Suppressor macrophage (primary cell): Measurements from ENCODE around the gene TOR1AIP1.
"Not testable (repeated sequence)": the region's sequence is repeated elsewhere in the genome, so short reads cannot be mapped to it uniquely, and the experiment has no call there.

Experiments
- DNase-seq, 4 experiments: peaks; one replicate each; pipeline ENCODE4 v3.0.0-alpha.2; 2020 to 2022
- total RNA-seq, 17 experiments: gene quantifications; one replicate each; lab custom pipeline; 2026; ENCODE audit warnings: mixed read lengths in 6 of 17, inconsistent platforms in 3 of 17; lab: John Stamatoyannopoulos, UW

TOR1AIP1 gene, protein sequence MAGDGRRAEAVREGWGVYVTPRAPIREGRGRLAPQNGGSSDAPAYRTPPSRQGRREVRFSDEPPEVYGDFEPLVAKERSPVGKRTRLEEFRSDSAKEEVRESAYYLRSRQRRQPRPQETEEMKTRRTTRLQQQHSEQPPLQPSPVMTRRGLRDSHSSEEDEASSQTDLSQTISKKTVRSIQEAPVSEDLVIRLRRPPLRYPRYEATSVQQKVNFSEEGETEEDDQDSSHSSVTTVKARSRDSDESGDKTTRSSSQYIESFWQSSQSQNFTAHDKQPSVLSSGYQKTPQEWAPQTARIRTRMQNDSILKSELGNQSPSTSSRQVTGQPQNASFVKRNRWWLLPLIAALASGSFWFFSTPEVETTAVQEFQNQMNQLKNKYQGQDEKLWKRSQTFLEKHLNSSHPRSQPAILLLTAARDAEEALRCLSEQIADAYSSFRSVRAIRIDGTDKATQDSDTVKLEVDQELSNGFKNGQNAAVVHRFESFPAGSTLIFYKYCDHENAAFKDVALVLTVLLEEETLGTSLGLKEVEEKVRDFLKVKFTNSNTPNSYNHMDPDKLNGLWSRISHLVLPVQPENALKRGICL
- 74.4 to 123 (median 94.9) reads per million in 17 experiments for total RNA-seq

DNA sequence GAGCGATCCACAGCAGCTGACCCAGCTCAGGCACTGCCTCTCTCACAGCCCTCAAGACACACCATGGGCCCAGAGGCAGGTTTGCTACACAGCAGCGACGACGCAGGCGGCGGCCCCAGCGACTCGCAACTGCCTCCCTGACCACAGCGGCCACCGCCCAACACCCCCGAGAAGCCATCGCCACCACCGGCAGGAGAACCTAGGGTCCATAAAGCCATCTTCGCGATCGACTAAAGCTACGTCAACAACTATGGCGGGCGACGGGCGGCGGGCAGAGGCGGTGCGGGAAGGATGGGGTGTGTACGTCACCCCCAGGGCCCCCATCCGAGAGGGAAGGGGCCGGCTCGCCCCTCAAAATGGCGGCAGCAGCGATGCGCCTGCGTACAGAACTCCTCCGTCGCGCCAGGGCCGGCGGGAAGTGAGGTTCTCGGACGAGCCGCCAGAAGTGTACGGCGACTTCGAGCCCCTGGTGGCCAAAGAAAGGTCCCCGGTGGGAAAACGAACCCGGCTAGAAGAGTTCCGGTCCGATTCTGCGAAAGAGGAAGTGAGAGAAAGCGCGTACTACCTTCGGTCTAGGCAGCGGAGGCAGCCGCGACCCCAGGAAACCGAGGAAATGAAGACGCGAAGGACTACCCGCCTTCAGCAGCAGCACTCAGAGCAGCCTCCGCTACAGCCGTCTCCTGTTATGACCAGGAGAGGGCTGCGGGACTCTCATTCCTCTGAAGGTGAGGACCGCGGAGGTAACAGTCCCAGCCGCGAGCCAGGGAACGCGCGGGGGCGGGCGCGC is at the start of gene TOR1AIP1:
Gene TOR1AIP1, plus strand, starts transcription at position 33 of the 787 bp plus-strand sequence. Its CDS starts 218 bp downstream, at position 251.
- peak; percentile 99 for DNase-seq

DNA sequence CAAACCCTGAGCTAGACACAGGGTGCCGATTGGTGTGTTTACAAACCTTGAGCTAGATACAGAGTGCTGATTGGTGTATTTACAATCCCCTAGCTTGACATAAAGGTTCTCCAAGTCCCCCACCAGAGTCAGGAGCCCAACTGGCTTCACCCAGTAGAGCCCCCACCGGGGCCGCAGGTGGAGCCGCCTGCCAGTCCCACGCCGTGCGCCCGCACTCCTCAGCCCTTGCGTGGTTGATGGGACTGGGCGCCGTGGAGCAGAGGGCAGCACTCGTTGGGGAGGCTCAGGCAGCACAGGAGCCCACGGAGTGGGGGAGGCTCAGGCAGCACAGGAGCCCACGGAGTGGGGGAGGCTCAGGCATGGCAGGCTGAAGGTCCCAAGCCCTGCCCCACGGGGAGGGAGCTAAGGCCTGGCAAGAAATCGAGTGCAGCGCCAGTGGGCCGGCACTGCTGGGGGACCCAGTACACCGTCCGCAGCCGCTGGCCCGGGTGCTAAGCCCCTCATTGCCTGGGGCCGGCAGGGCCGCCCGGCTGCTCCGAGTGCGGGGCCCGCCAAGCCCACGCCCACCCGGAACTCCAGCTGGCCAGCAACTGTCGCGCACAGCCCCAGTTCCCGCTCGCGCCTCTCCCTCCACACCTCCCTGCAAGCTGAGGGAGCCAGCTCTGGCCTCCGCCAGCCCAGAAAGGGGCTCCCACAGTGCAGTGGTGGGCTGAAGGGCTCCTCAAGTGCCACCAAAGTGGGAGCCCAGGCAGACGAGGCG is 45.2 kb upstream of the TOR1AIP1 start:
- not testable (repeated sequence) for DNase-seq

DNA sequence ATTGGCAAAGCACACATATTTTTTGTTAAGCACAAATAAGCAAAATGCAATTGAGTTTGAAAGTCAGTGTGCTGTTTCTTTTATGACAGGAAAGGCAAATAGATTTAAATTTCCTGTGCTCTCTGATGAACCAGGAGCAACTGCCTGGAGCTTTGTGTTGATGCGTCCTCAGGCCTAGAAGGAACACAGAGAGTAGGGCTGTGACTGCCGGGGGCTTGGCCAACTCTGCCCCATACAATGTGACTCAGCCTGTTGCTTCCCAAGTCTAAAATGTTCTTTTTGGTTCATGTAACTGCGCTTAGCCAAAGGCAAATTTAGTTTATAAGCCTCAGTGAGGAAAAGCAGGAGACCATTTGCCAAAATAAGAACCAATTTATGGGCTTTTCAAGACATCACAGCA is 42.0 kb upstream of the TOR1AIP1 start:
- no peak for DNase-seq

DNA sequence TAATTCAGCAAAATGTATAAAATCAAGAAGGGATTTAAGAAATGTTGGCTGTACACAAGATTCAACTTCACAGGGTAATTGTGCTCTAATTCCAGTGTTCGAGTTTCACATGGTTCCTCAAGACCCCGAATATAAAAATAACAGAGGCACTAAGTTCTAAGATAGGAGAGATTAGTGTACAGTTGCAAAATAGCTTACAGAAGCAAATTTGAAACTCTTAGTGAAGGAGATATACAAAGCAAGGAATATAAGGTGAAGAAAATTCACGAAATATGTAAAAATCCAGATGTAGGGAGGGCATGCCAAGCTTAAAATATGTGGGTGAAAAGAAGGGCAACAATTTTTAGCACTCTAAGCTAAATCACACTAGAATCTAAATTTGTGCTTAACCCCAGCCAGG is 33.9 kb upstream of the TOR1AIP1 start:
- no peak for DNase-seq

DNA sequence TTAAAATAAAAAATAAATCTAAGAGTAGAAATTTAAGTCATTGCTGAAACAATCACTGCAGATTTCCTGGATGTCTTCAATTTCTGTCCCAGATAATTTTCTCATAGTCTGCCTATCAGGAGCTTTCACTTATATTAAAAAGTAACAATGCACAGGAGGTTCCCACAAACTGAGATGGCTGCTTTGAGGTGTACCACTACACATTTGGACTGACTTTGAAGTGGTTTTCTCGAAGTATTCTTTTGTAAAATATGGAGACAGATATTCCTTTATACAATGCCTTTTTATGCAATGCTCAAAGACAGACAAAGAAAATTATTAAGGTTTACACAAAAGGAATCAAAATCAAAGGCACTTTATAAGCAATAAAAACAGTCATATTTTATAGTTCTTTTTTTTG is 29.0 kb upstream of the TOR1AIP1 start:
- DNase-seq: no peak

DNA sequence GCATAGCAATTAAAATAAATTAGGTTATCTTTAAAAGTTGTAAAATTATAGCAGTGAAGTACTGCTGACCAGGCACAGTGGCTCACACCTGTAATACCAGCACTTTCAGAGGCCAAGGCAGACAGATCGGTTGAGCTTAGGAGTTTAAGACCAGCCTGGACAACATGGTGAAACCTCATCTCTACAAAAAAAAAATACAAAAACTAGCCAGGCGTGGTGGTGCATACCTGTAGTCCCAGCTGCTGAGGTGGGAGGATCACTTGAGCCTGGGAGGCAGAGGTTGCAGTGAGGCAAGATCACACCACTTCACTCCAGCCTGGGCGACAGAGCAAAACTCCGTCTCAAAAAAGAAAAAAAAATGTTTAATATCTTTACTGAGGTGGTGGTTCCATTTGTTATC is 26.3 kb upstream of the TOR1AIP1 start:
- DNase-seq: not testable (repeated sequence)

DNA sequence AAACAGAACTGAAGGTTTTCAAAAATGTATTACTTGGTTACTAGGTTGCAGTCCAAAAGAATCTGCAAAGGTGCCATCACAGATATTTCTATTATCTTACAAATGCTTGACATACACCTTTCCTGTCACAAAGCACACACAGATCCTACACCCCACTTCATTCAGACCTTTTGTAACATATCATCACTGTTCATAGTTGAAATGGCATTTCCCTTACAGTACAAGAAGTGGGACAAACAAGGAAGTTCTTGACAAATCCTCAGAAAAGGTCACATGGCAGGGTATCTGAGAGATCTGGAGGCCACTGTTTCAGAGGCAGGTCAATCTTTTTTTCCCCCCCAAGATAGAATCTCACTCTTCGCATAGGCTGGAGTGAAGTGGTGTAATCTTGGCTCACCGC is 25.8 kb upstream of the TOR1AIP1 start:
- DNase-seq: peak in 3 of 4 experiments; percentile 17 to 56 (median 51)

DNA sequence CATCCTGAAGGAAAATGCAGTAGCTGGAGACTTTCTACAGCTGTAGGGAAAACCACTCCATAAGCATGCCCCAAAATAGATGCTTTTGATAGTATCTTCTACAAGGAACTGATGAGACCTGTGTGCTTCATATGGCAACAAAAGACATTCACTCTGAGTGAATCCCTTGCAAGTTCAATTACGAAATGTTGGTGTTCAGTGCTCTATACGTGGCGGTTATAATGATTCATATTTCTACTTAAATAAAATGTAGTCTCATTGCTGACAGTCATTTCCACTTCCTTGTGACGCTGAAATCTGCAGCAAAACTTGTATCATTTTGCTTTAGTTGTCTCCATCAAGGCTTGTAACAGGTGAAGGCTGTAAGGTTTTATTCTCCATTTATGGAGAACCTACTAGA is 25.1 kb upstream of the TOR1AIP1 start:
- DNase-seq: peak in 3 of 4 experiments; percentile 10 to 63 (median 31)

DNA sequence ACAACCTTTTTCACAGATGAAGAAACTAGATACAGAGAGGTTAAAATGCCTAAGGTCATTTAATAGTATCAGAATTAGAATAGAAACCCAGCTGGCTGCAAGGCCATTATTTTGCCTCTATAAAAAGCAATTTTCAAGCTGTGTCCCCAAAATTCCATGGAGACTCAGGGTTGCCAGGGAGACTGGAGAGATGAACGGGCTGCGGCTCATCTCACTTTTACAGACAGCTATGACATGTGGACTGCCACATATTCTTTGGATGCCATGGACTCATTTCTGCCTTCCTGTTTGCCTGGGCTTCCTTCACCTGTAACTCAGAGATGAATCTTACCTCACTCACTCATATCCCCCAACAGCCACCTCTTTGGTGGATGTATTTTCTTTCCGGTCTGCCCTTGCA is 21.4 kb upstream of the TOR1AIP1 start:
- no peak for DNase-seq

DNA sequence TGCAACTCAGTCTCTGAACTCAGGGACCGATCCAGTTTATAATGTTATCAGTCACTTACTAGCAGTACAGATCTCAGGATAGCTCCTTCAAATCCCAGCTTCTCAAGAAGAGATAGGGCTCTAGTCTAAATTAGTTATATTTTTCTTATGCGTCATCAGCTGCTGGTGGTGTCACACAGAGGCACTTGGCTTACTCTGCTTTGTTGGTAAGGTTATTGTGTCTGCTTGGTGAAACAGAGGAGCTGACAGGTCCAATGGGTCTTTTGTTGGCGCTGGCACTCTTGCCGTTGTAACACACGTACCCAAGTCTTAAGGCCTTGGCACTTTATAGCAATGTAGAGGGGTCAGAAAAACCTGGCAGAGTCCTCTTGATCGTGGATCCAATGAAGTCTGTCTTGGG is 16.7 kb upstream of the TOR1AIP1 start:
- DNase-seq: no peak

DNA sequence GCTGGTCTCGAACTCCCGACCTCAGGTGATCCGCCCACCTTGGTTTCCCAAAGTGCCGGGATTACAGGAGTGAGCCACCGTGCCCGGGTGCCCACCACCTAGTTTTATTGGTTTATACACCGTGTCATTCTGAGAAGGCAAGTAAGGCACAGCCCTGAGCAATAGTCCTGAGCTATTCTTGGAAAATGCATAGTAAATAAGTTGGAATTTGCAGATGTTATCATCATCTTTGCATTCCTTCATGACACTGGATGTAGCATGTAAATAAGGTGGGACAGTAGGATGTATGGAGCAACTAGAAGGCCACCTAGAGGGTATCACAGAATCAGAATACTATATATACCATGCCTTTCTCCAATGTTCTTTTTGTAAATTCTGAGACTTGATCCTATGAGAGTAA is 15.5 kb upstream of the TOR1AIP1 start:
- no peak for DNase-seq

DNA sequence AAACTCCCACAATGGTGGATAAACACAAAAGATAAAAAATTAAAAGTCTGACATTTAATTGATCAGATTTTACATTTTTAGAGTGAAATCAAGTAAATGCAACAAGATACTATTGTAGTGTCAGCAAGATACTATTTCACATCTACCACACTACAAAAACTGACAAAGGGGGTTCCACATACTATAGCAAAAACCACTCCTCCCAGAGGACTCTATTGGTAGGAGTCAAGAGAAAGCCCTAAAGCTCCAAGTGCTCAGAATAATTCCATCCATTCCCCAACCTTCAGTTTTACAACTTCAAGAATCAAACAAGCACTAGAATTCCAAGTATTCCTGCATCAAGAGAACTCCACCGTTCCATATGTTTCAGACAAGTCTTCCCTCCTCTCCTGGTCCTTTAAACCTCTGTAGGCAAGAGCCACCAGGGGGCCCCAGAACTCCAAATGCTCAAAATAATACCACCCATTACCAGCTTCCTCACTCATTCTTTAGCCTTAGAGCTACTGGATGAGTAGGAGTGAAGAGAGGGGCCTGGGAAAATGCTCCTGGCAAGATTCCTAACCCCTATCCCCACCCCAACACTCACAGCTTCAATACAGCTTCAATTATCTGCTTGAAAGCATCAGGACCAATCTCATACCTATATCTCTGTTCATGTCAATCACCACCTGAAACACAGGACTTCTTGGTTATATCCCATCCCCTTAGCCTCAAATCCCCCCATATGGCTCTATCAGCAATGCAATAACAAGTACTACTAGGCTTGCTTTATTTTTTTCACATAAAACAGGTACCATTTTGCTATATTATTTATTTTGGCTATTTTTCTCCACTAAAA is 14.4 kb upstream of the TOR1AIP1 start:
- DNase-seq: peak; percentile 62 to 75 (median 69)

DNA sequence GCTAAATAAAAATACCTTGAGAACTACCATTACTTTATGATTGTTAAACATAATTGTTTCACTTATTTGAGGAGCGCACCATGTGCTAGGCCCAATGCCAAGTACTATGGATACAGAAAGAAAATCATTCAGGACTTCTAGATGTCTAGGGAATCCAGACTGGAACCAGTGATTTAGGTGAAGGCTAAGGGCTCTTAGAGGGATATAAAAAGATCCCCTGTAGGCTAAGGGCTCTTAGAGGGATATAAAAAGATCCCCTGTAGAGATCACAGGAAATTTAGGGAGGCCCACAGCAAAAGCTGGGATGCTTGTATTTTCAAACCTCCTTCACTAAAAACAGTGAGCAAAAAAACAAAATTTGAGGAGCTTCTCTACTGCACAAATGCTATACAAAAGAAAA is 11.2 kb upstream of the TOR1AIP1 start:
- no peak for DNase-seq

DNA sequence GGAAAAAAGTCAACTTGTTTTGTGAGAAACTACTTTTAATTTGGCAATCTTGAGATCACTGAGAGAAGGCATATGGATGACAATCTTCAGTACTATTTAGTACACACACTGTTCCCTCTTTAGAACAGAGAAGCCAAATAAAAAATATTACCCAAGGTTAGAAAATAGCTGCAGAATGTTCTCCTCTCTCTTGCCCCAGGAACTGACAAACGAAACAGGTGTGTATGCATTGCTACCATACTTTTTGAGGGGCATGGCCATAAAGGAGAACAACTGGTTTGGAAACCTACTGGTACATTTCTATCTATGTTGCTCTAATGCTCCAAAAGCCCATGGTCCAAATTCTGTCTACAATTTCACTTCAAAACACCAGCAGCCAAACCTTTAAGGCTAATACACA is 10.1 kb upstream of the TOR1AIP1 start:
- DNase-seq: no peak

DNA sequence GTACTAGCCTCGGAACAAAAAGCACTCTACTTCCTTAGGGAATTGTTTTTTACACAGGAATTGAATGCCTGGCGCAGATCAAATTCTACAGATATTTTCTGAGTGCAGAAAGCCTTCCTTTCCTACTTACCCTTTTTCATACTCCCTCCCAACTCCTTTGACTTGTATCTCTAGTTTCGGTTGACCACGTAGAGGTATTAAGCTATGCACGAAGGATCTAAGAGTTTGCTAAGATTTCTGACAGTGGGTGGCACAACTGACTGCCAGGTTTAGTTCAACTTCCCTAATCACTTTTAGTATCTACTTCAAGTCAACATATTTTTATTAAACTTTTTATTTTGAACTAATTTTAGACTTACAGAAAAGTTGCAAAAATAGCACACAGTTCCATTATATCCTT is 9.5 kb upstream of the TOR1AIP1 start:
- DNase-seq: no peak

DNA sequence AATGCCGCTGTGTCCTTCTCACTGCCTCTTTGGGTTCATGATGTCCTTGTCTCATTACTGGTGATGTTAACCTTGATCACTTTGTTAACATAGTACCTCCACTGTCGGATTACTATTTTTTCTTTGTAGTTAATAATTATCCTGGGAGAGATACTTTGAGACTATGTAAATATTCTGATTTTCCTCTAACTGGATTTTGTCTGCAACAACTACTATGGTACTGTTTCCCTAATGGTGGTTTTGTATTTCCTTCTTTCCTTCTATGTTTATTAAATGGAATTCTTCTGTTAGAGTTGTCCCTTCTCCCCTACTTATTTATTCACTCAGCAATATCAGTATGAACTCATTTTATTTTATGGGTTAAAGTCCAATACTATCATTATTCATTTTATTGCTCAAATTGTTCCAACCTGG is 8.6 kb upstream of the TOR1AIP1 start:
- DNase-seq: no peak

DNA sequence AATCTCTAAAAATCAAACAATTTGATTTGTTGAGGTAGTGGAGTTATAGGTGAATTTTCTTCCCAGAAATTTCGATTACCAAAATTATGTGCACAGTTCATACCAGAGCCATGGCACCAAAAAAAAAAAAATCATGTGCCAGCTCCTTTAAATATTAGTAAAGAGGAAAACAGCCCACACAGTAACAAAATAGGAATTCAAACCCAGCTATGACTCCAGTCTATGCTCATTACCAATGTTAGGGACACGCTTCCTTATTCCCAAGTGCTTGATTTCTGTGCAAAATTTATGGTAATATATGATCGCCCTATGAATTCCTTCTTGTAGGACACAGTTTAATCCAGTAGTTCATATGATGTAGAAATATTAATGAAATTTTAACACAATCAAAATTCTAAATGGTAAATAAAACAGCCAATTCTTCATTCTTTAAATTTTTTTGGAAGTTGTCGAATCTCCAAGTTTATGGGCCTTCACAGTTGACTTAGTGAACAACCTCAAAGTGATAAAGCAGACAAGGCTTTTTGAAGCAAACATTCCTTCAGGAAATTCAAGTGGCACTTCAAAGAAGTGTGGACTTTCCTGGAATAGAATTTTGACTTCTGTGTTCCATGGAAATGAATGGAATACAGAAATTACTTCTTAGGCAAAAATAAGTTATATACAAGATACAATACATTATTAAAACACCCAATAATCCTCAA is 6.3 kb upstream of the TOR1AIP1 start:
- peak in 3 of 4 experiments; percentile 13 to 51 (median 50) for DNase-seq

DNA sequence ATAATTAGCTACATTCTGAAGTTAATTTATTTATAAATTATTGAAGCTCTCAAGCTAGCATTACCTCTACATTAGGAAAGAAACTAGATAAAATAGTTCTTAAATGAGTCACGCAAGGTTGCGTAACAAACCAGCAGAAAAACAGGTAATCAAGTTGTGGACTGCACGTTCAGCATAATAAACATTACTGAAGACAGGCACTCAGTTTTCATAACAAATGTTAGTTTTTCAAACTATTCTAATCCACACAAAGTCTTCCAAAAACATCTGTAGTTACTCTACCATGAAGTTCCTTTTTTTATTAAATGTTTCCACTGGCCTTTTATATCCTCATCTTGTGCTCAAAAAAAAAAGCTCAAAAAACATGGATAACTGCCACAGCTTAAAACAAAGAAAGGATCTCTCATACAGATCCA is 5.8 kb upstream of the TOR1AIP1 start:
- peak in 2 of 4 experiments; percentile 46 to 51 for DNase-seq

DNA sequence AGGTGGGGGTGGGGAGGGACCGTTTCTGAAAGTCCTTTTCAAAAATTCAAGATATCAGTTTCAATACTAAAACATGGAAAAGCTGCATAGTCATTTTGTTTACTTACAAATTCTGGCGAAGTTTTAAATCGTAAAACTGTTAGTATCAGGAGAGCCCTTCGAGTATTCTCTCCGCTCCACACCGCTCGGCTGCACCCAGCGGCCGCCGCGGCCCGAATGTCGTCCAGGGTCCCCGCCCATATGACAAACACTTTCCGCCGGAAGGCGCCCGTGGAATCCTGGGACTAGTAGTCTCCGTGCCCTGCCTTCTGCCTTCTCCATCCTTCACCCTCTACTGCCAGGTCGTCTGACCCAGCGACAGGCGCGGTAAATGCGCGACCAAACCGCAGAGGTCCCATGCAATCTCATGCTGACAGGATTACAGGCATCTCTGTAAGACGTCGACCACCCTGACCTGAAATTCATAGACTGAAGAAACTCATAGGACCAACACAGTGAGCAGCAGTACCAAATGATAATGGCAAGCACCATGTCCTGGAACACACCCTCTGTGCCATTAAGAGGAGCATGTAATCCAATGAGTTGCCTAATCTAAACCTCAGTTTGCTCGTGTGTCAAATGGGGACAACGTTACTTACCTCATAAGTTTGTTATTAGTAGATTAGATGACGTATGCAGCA is 4.4 kb upstream of the TOR1AIP1 start, which contains the start of gene TOR1AIP2:
Gene TOR1AIP2, minus strand, starts transcription at position 218 of the 680 bp plus-strand sequence. CDS start 25,138 bp downstream, outside the sequence.
- DNase-seq: peak; percentile 89 to 93 (median 91)

DNA sequence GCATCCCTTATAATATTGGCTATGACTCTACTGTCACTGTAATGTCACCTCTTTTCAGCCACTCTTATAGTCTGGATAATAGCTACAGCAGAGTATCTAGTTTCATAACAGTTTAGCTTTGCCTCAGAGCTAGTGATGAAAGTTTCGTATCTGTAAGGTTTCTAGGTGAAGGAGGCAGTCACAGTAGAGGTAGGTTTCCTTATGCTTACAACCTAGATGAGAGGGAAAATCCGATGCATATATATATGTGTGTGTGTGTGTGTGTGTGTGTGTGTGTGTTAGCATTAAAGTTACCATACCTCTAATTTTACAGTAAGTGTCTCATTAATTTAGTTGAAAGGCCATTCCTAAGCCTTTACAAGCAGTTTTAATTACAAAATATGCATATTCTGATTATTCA is 2.3 kb upstream of the TOR1AIP1 start:
- no peak for DNase-seq
